GM19099 (cell line): ENCODE data around the gene EFCAB7.

Experiments
- POLR2A ChIP-seq: IDR thresholded peaks from 3 replicates; pipeline ENCODE4 v1.6.1; 2011; ENCODE audit warnings: low read depth; ENCODE audit not compliant: insufficient read length; ENCODE audit errors: extremely low read depth

Gene EFCAB7

GRCh38 chr1:63522891-63523728, at the start of gene EFCAB7, which contains the start of gene ITGB3BP:
Gene EFCAB7 (plus strand): TSS chr1:63523525. CDS start chr1:63525573, 2,048 bp downstream.
Gene ITGB3BP (minus strand): TSS chr1:63523225. CDS start chr1:63523133, 92 bp downstream.
- TF ChIP-seq POLR2A = peak; percentile 62

- no peak for TF ChIP-seq POLR2A
These were observed 47.6 kb upstream of the EFCAB7 start for GRCh38 chr1:63475761-63476160.

GRCh38 chr1:63480057-63480456, 43.3 kb upstream of the EFCAB7 start:
- TF ChIP-seq POLR2A = no peak

GRCh38 chr1:63486629-63487028, 36.7 kb upstream of the EFCAB7 start:
- no peak for TF ChIP-seq POLR2A

- no peak for TF ChIP-seq POLR2A
These were observed 35.8 kb upstream of the EFCAB7 start for GRCh38 chr1:63487336-63488065.

- no peak for TF ChIP-seq POLR2A
These were observed 25.7 kb upstream of the EFCAB7 start for GRCh38 chr1:63497577-63497976.

- TF ChIP-seq POLR2A = no peak
These were observed 25.2 kb upstream of the EFCAB7 start for GRCh38 chr1:63498106-63498505.

- no peak for TF ChIP-seq POLR2A
These were observed 22.1 kb upstream of the EFCAB7 start for GRCh38 chr1:63501256-63501655.

- no peak for TF ChIP-seq POLR2A
These were observed 16.5 kb upstream of the EFCAB7 start for GRCh38 chr1:63506782-63507181.

- TF ChIP-seq POLR2A = no peak
These were observed 13.6 kb upstream of the EFCAB7 start for GRCh38 chr1:63509718-63510117.

- TF ChIP-seq POLR2A = no peak
These were observed 10.7 kb upstream of the EFCAB7 start for GRCh38 chr1:63512584-63512983.

GRCh38 chr1:63516629-63517028, 6.7 kb upstream of the EFCAB7 start:
- no peak for TF ChIP-seq POLR2A

GRCh38 chr1:63523738-63524137, 413 bp downstream of the EFCAB7 start:
- no peak for TF ChIP-seq POLR2A

GRCh38 chr1:63524201-63524600, 876 bp downstream of the EFCAB7 start:
- TF ChIP-seq POLR2A = no peak

GRCh38 chr1:63532727-63533126, 9.4 kb downstream of the EFCAB7 start:
- no peak for TF ChIP-seq POLR2A

GRCh38 chr1:63533931-63534330, 10.6 kb downstream of the EFCAB7 start:
- no peak for TF ChIP-seq POLR2A
